T-helper 17 cell (primary cell): ENCODE data around the gene POLR2L. TPM values are rescaled to one million over a fixed set of nuclear protein-coding genes. Genes with fewer than 3 reads are reported as not detected.

Experiments
- ATAC-seq: fragments of 150-1000 bp; cut with Tn5 transposase; 2 replicates; pipeline ENCODE4 v1.10.0; 2021; ENCODE audit warnings: mild to moderate bottlenecking, moderate library complexity
- DNase-seq, 3 donors: peaks; one replicate each; pipeline versions ENCODE4 v3.0.0 to v3.0.0-alpha.2; 2020 to 2021
- H3K9me3 ChIP-seq: one replicate; pipeline ENCODE4 v1.7.0; 2013; ENCODE audit warnings: low read length, mild to moderate bottlenecking; ENCODE audit not compliant: control insufficient read depth, poor library complexity, severe bottlenecking
- H3K27ac Mint-ChIP-seq: one replicate; pipeline ENCODE4 v1.8.0; 2022; ENCODE audit warnings: mild to moderate bottlenecking, moderate library complexity, mixed read lengths
- H3K27me3 Mint-ChIP-seq: one replicate; pipeline ENCODE4 v1.8.0; 2022; ENCODE audit warnings: mixed read lengths
- H3K36me3 Mint-ChIP-seq: one replicate; pipeline ENCODE4 v1.8.0; 2022; ENCODE audit warnings: low read depth, mixed read lengths
- H3K4me1 Mint-ChIP-seq: one replicate; pipeline ENCODE4 v1.8.0; 2022; ENCODE audit warnings: mild to moderate bottlenecking, mixed read lengths
- H3K4me3 Mint-ChIP-seq: one replicate; pipeline ENCODE4 v1.8.0; 2022; ENCODE audit warnings: mild to moderate bottlenecking, moderate library complexity, mixed read lengths
- total RNA-seq, 4 donors: library from RNA in 2 of 4; stranded (reverse) in 2 of 4; gene quantifications; one replicate each; pipeline ENCODE4 v1.2.3 and lab custom pipeline; 2022 to 2026

The POLR2L gene
- total RNA-seq, 2 donors from 2014 or later = 38.5 to 40.5 TPM

DNA sequence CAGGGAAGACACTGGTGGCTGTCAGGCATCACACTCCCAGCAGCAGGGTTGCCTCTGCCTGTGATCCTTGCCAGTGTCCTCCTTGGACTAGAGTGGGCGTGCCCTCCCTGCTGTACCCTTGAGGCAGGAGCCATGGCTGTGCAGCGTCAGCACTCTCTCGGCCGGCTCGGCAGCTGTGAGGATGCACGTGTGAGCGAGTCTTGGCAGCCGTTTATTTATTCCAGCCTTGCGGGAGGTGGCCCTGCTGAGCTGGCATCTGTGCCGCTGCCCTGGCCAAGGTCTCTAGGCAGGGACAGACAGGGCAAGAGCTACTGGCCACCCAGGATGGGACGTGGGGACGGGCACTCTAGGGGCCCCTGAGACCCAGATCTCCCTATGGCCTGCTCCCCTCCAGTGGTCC lies 34.2 kb upstream of the POLR2L start:
- H3K4me3 Mint-ChIP-seq = no peak overlapping the region
- no peaks in the 10 kb centered on the region for H3K4me1 Mint-ChIP-seq

DNA sequence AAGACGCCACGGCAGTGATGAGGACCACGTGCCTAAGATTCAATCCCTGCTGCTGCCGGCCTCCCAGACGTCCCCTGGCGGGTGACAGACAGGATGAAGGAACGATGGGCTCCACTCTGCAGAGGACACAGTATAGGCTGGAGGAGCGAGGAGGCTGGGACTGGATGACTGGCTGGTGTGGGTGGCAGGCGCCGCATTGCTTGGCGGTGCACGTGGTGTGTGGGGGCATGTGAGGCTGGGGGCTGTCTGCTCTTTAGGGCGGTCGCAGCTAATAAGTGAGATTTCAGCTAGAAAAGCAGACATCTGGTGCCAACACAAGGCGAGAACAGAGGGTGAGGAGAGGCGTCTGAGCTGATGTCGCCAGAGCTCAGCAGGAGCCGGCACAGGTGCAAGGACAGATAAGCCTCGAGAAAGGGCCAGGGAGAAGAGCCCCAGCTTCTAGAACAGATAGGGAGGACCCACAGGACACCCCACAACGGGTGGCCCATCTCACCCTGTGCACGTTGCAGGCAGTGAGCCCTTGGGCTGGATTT lies 33.5 kb upstream of the POLR2L start:
- Mint-ChIP-seq H3K4me3 (no peak overlapping the region), H3K27me3 (no peaks in the 10 kb centered on the region), H3K36me3 (peaks cover 6% of the 10 kb centered on the region)

More for the DNA sequence above, 34.2 kb upstream of the POLR2L start:
- Mint-ChIP-seq H3K36me3 (peaks cover 6% of the 10 kb centered on the region), H3K27me3 (no peaks in the 10 kb centered on the region), H3K27ac (no peak overlapping the region)
- DNase-seq = no peak
- ATAC-seq = no peak
- H3K9me3 ChIP-seq = no peaks in the 10 kb centered on the region

DNA sequence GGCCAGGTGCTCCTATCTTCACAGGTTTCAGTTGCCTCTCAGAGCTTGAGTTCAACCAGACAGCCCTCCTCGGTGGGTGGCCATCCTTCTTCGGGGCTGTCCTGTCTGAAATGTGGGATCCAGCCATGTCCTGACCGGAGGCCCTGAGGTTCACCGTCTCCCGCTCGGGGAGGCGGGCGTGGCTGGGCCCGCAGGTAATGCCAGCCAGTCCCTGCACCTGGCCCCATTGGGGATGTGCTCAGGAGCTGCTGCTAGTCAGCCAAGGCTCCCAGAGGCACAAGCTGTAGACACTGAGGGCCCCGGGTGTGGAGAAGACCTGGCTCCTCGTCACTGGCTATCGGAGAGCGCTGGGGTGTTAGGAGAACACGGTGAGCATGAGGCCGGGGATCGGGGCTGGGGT lies 32.9 kb upstream of the POLR2L start:
- ATAC-seq (no peak), DNase-seq (no peak)
- Mint-ChIP-seq H3K4me3 (no peak overlapping the region), H3K27me3 (no peaks in the 10 kb centered on the region), H3K36me3 (peaks cover 6% of the 10 kb centered on the region), H3K27ac (no peak overlapping the region), H3K4me1 (no peaks in the 10 kb centered on the region)
- H3K9me3 ChIP-seq = no peaks in the 10 kb centered on the region

More for the DNA sequence above, 33.5 kb upstream of the POLR2L start:
- no peak for ATAC-seq
- no peaks in the 10 kb centered on the region for H3K9me3 ChIP-seq
- Mint-ChIP-seq H3K4me1 (no peaks in the 10 kb centered on the region), H3K27ac (no peak overlapping the region)
- DNase-seq = no peak

DNA sequence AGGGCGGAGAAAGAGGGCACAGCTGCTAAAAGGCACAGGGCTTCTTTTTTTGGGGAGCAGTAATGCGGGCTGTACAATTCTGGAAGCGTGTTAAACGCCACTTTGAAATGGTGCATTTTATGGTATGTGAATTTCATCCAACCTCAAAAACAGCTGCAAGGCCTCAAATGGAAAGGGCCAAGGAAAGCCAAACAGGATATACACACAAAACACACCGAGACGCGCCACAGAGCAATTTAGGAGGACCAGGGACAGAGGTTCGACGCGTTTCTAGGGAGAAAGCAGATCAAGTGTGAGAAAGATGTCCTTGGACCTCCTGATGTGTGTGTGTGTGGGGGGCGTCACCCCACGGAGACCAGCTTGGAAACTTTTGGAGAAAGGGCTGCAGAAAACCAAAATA lies 31.4 kb upstream of the POLR2L start:
- H3K4me1 Mint-ChIP-seq = no peaks in the 10 kb centered on the region
- no peaks in the 10 kb centered on the region for H3K9me3 ChIP-seq
- no peak for DNase-seq
- no peak for ATAC-seq
- H3K36me3 Mint-ChIP-seq = peaks cover 5% of the 10 kb centered on the region
- H3K27ac Mint-ChIP-seq = peak overlapping the region; percentile 75
- H3K4me3 Mint-ChIP-seq = no peak overlapping the region
- H3K27me3 Mint-ChIP-seq = no peaks in the 10 kb centered on the region

DNA sequence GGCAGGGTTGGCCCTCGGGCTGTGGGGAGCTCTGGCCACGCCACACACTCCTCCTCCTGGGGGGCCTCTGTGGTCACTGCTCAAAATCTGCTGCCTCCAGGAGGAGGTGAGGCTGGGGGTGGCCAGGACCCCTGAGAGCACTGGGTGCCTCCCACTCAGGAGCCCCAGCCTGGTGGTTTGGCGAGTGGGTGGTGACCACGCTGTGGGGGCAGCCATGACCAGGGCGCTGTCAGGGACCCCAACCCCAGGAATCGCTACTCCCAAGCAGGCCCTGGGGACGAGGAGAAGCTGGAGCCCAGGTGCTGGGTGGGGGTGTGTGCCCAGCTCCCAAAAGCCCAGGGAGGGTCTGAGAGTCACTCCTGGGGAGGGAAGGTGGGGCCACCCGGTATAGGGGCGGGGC lies 30.5 kb upstream of the POLR2L start:
- Mint-ChIP-seq H3K27ac (no peak overlapping the region), H3K4me3 (no peak overlapping the region), H3K36me3 (peaks cover 5% of the 10 kb centered on the region), H3K27me3 (no peaks in the 10 kb centered on the region), H3K4me1 (no peaks in the 10 kb centered on the region)
- ATAC-seq = no peak
- no peak for DNase-seq
- H3K9me3 ChIP-seq = no peaks in the 10 kb centered on the region

DNA sequence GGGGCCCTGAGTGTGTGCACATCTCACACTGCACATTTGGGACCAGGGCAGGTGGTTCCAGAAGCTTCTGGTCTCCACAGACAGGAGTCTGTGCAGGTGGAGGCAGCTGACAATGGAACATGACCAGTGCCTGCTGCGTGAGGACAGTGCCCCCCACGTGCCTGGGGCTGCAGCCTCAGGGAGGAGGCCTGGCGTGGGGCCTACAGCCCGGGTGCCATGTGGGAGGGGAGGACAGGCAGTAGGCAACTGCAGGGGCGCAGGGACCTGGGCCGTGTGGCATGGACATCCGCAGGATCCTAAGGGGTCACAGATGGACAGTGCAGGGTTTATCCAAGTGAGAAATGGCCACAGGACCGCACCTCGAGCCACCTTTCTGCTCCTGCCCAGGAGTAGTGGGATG lies 29.1 kb upstream of the POLR2L start:
- no peak overlapping the region for H3K27ac Mint-ChIP-seq
- ATAC-seq = no peak
- H3K4me3 Mint-ChIP-seq = no peak overlapping the region
- H3K9me3 ChIP-seq = no peaks in the 10 kb centered on the region
- no peaks in the 10 kb centered on the region for H3K4me1 Mint-ChIP-seq
- no peak for DNase-seq
- no peaks in the 10 kb centered on the region for H3K27me3 Mint-ChIP-seq
- H3K36me3 Mint-ChIP-seq = peaks cover 5% of the 10 kb centered on the region

DNA sequence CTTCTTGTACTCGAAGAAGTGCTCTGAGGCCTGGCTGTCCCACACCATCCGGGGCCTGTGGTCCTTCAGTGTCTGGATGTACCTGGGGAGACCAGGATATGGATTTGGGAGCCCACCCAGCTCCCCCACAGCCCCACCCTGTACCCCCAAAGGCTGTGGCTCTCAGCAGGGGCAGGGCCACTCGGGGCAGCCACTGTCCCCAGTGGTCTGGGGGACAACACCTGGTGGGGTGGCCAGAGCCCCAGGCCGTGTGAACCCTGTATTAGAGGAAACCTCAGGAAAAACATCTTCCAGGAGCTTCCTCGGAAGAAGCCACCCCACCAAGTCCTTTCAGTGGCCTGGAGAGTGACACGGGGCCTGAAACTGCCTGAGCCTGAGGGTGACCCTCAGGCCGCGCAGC lies 28.1 kb upstream of the POLR2L start:
- Mint-ChIP-seq H3K36me3 (no peaks in the 10 kb centered on the region), H3K4me3 (no peak overlapping the region), H3K27ac (no peak overlapping the region), H3K4me1 (no peaks in the 10 kb centered on the region), H3K27me3 (no peaks in the 10 kb centered on the region)
- ATAC-seq = no peak
- no peaks in the 10 kb centered on the region for H3K9me3 ChIP-seq
- no peak for DNase-seq

DNA sequence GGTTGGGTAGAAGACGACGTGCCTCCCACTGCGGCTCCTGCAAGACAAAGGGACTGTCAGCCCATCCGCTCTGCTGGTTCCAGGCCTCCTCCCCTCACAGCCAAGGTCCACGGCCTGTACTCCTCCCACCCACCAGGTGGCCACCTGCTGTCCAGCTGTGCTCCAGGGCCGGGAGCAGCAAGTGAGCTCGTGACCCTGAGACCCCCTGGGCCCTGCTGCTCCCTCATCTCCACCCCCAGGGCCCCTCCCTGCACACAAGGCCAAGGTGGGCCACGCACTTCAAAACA lies 27.7 kb upstream of the POLR2L start:
- ATAC-seq = no peak
- no peak overlapping the region for H3K4me3 Mint-ChIP-seq

DNA sequence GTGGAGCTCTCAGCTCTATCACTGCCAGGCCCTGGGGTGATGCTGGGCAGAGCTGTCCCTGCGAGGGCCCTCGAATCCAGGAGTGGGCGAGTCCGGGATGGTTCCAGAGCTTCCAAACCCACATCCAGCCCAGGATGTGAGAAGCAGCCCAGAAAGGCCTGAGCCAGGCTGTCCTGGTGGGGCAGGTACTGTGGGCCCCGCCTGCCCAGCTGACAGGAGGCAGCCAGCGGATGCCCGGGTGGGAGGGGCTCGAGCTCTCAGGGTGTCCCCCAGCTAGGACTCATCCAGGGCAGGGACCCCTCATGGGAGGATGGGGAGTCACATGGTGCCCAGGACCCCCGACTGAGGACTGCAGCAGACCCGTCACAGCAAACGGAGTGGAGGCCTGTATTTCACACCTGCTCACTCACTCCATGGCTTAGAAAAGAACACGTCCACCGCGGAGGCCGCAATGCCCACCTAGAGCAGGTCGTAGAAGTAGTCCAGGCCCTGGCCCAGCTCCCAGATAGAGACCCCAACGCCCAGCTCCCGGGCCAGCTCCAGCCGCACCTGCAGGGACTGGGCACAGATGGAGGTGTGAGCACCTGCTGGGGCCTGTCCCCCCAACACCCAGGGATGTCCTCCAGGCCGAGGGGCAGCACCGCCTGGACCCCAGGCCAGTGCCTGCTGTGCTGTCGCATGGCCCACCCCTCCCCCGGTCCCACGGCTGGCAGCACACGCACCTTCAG lies 27.2 kb upstream of the POLR2L start:
- Mint-ChIP-seq H3K27me3 (no peaks in the 10 kb centered on the region), H3K4me3 (no peak overlapping the region), H3K27ac (no peak overlapping the region), H3K36me3 (no peaks in the 10 kb centered on the region), H3K4me1 (no peaks in the 10 kb centered on the region)
- ATAC-seq (no peak), DNase-seq (no peak)
- no peaks in the 10 kb centered on the region for H3K9me3 ChIP-seq

More for the DNA sequence above, 27.7 kb upstream of the POLR2L start:
- no peak for DNase-seq
- H3K27me3 Mint-ChIP-seq = no peaks in the 10 kb centered on the region
- H3K9me3 ChIP-seq = no peaks in the 10 kb centered on the region
- no peak overlapping the region for H3K27ac Mint-ChIP-seq
- H3K36me3 Mint-ChIP-seq = no peaks in the 10 kb centered on the region
- H3K4me1 Mint-ChIP-seq = no peaks in the 10 kb centered on the region

DNA sequence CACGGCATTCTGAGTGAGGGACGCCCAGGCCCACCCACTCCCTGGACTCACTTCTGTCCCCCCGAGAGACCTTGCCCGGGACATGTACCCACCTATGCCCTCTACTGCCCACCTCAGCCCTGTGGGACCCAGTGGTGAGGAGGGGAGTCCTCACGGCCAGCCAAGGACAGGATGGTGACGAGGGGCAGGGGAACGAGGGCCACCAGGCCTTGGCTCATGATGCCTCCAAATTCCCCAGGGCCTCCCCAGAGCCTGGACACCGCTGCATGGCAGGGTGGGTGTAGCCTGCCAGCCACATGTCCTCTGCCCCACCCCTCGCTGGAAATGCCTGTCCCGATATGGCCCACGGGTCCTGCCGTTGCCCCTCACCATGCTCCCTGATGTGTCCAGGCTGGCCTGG lies 26.5 kb upstream of the POLR2L start:
- Mint-ChIP-seq H3K36me3 (no peaks in the 10 kb centered on the region), H3K27me3 (no peaks in the 10 kb centered on the region), H3K27ac (no peak overlapping the region), H3K4me1 (no peaks in the 10 kb centered on the region), H3K4me3 (no peak overlapping the region)
- no peak for ATAC-seq
- H3K9me3 ChIP-seq = no peaks in the 10 kb centered on the region
- no peak for DNase-seq

DNA sequence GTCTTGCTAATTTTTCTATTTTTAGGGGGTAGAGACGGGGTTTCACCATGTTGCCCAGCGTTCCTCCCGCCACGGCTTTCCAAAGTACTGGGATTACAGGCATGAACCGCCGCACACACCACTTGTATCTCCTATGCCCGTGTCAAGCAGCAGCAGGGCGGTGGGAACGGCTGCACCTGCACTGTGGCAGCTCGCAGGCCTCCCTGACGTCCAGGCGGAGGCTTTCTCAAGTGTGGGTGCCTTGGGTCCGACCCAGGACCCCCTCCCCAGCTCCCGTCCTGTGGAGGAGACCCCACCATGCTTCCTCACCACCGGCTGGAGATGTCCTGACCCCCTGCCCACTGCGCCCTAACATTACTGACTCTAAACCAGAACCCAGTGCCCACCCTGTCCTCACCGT lies 26.1 kb upstream of the POLR2L start:
- Mint-ChIP-seq H3K27me3 (no peaks in the 10 kb centered on the region), H3K4me3 (no peak overlapping the region), H3K36me3 (no peaks in the 10 kb centered on the region), H3K27ac (no peak overlapping the region), H3K4me1 (no peaks in the 10 kb centered on the region)
- ATAC-seq (no peak), DNase-seq (no peak)
- no peaks in the 10 kb centered on the region for H3K9me3 ChIP-seq

DNA sequence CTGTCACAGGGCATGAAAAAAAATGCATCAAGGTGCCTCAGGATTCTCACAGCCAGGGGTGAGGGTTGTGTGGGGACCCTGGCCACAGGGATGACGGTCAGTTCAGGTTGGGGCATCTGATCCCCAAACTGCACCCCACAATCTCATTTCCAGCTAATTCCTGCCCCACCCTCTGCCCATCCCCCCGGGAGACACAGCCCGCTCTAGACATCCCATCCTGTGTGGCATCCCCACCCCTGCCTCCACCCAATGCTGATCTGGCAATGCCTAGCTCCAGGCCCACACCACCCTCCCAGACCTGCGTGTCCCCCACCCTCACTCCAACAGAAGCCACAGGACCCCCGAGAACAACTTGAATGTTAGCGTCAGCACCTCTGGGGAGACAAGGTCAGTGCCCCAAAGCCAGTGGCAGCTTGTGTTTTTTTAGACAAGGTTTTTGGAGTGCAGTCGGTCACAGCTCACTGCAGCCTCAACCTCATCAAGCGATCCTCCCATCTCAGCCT lies 25.6 kb upstream of the POLR2L start:
- H3K4me3 Mint-ChIP-seq = no peak overlapping the region
- no peaks in the 10 kb centered on the region for H3K4me1 Mint-ChIP-seq
- no peak overlapping the region for H3K27ac Mint-ChIP-seq
- no peaks in the 10 kb centered on the region for H3K9me3 ChIP-seq
- DNase-seq (no peak), ATAC-seq (no peak)
- no peaks in the 10 kb centered on the region for H3K36me3 Mint-ChIP-seq
- no peaks in the 10 kb centered on the region for H3K27me3 Mint-ChIP-seq

DNA sequence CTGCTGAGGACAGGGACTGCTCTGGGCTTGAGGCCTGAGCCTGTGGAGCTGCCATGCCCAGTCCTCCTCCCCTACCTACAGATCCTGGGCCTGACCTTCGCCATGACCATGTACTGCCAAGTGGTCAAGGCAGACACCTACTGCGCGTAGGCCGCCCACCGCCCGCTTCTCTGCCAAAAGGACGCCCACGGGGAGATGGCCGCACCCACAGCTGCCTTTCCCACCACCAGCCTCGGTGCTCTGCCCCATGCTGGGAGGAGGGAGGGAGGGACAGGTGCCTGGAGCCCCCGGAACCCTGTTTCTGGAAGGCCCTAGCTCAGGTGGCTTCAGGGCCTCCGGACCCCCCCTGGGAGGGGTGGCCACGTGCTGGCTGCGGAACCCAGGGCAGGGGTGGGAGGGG lies 24.2 kb upstream of the POLR2L start:
- no peaks in the 10 kb centered on the region for H3K36me3 Mint-ChIP-seq
- no peaks in the 10 kb centered on the region for H3K4me1 Mint-ChIP-seq
- no peaks in the 10 kb centered on the region for H3K27me3 Mint-ChIP-seq
- no peak overlapping the region for H3K27ac Mint-ChIP-seq
- H3K4me3 Mint-ChIP-seq = no peak overlapping the region
- no peaks in the 10 kb centered on the region for H3K9me3 ChIP-seq
- DNase-seq = no peak
- ATAC-seq = no peak
